Left renal cortex interstitium (tissue), 4 donors: Measurements from ENCODE around the gene ITGB3BP. TPM values are rescaled to one million over a fixed set of nuclear protein-coding genes. Genes with fewer than 3 reads are reported as not detected.
A peak's percentile ranks its signal among the peaks of the same experiment; 100 is the strongest.
"Not testable (repeated sequence)": the region's sequence is repeated elsewhere in the genome, so short reads cannot be mapped to it uniquely, and the experiment has no call there.

Source experiments
- DNase-seq, 4 donors: peaks; one replicate each; pipeline ENCODE4 v3.0.0-alpha.2; 2013; ENCODE audit warnings: low read depth in 4 of 4, low spot score in 2 of 4, missing footprints in 1 of 4
- polyA plus RNA-seq, 4 donors: library from polyadenylated mRNA; unstranded; fragments of 120-200 nt; gene quantifications; one replicate each; pipeline ENCODE4 v1.2.1, GENCODE V29; 2013; ENCODE audit not compliant: insufficient read length in 4 of 4

Gene ITGB3BP
- 10 to 100 TPM; 57.0 to 72.3 (median 62.5) TPM for polyA plus RNA-seq

GRCh38 chr1:63522891-63523728 lies at the start of gene ITGB3BP, which contains the start of gene EFCAB7:
Gene ITGB3BP (minus strand): TSS chr1:63523225. CDS start chr1:63523133, 92 bp downstream.
Gene EFCAB7 (plus strand): TSS chr1:63523525. CDS start chr1:63525573, 2,048 bp downstream.
- peak; percentile 84 to 96 (median 86) for DNase-seq

GRCh38 chr1:63572686-63573085 lies 49.7 kb upstream of the ITGB3BP start:
- DNase-seq: not testable (repeated sequence)

GRCh38 chr1:63569640-63570316 lies 46.8 kb upstream of the ITGB3BP start:
- DNase-seq: no peak

GRCh38 chr1:63569068-63569467 lies 46.0 kb upstream of the ITGB3BP start:
- DNase-seq: no peak

- no peak for DNase-seq
Measured at GRCh38 chr1:63563745-63564144, 40.7 kb upstream of the ITGB3BP start.

GRCh38 chr1:63559357-63559756 lies 36.3 kb upstream of the ITGB3BP start:
- DNase-seq: no peak

GRCh38 chr1:63557365-63557987 lies 34.5 kb upstream of the ITGB3BP start:
- DNase-seq: peak in 1 of 4 donors; percentile 9

- no peak for DNase-seq
Measured at GRCh38 chr1:63555480-63555879, 32.5 kb upstream of the ITGB3BP start.

GRCh38 chr1:63548877-63549276 lies 25.9 kb upstream of the ITGB3BP start:
- no peak for DNase-seq

- no peak for DNase-seq
Measured at GRCh38 chr1:63548303-63548702, 25.3 kb upstream of the ITGB3BP start.

- DNase-seq: no peak
Measured at GRCh38 chr1:63547621-63548294, 24.7 kb upstream of the ITGB3BP start.

GRCh38 chr1:63545780-63546179 lies 22.8 kb upstream of the ITGB3BP start:
- no peak for DNase-seq

- no peak for DNase-seq
Measured at GRCh38 chr1:63537940-63538339, 14.9 kb upstream of the ITGB3BP start.

- DNase-seq: no peak
Measured at GRCh38 chr1:63537006-63537405, 14.0 kb upstream of the ITGB3BP start.

- DNase-seq: no peak
Measured at GRCh38 chr1:63534406-63534805, 11.4 kb upstream of the ITGB3BP start.

GRCh38 chr1:63533931-63534330 lies 10.9 kb upstream of the ITGB3BP start:
- no peak for DNase-seq

- no peak for DNase-seq
Measured at GRCh38 chr1:63532727-63533126, 9.7 kb upstream of the ITGB3BP start.

- peak in 1 of 4 donors; percentile 1 for DNase-seq
Measured at GRCh38 chr1:63524201-63524600, 1.2 kb upstream of the ITGB3BP start.

- DNase-seq: peak in 1 of 4 donors; percentile 22
Measured at GRCh38 chr1:63523738-63524137, 713 bp upstream of the ITGB3BP start.

GRCh38 chr1:63516629-63517028 lies 6.4 kb downstream of the ITGB3BP start:
- no peak for DNase-seq

GRCh38 chr1:63512584-63512983 lies 10.4 kb downstream of the ITGB3BP start:
- no peak for DNase-seq
